Embryonic facial prominence (tissue), 1 donor: ENCODE results near the gene GKN2.
A peak's percentile ranks its signal among the peaks of the same experiment; 100 is the strongest.
"Not testable (repeated sequence)": the region's sequence is repeated elsewhere in the genome, so short reads cannot be mapped to it uniquely, and the experiment has no call there.

Experiments
- DNase-seq: peaks from one replicate; pipeline ENCODE4 v3.0.0-alpha.2; 2016; ENCODE audit errors: extremely low spot score

GKN2 gene

DNA sequence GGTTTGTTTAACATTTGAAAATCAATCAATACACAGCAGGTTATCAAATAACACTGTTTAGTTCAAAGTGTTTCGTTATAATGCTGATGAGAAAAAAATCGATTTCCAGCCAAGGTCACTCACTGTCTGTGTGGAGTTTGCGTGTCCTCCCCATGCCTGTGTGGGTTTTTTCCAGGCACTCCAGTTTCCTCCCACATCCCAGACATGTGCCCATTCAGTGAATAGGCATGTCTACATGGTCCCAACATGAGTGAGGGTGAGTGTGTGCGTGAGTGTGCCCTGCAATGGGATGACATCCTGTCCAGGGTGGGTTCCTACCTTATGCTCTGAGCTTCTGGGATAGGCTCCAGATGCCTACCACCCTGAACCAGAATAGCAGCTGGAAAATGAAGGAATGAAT lies 8.7 kb upstream of the GKN2 start:
- DNase-seq = no peak

DNA sequence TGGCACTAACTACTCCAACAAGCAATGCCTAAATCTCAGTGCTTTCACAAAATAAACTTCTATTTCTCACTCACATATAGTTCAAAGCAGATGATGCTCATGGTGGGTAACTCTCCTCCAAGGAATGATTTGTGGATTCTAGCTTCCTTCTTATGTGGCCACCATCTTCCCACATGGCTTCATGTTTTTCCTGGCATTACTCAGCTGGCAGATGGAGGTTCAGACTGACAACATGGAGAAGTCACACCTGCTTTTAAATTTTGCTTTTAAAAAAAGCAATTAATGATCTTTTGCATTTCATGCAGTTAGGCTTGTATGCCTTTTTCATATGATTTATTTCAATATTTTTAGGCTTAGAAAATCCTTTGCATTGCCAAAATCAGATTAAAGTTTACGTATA lies 6.3 kb upstream of the GKN2 start:
- DNase-seq = no peak

DNA sequence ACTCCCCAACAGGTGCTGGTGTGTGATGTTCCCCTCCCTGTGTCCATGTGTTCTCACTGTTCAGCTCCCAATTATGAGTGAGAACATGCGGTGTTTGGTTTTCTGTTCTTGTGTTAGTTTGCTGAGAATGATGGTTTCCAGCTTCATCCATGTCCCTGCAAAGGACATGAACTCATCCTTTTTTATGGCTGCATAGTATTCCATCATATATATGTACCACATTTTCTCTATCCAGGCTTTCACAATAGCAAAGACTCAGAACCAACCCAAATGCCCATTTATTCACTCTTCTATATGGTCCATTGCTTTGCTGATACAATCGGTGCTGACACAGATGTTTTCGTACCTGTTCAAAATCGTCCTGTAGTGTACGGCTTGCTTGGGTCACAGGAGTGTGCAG lies 2.7 kb upstream of the GKN2 start:
- not testable (repeated sequence) for DNase-seq

DNA sequence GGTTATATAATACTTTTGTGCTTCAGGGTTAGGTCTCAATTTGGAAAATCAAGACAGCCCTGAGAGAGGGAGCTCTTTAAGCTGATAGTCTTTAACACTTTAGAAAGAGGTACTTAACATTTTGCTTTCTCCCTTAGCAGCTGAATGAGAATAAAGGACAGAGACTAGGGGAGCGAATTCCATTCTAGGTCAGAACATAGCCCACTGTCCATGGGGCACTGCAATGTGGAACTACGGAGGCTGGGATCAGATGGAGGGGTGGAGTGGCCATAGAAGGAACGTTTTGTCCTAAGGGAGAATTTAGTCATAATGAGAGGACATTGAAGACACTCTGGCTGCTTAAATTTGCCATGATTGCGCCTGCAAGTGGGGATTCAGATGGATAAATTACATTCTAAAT lies 794 bp downstream of the GKN2 start:
- no peak for DNase-seq

DNA sequence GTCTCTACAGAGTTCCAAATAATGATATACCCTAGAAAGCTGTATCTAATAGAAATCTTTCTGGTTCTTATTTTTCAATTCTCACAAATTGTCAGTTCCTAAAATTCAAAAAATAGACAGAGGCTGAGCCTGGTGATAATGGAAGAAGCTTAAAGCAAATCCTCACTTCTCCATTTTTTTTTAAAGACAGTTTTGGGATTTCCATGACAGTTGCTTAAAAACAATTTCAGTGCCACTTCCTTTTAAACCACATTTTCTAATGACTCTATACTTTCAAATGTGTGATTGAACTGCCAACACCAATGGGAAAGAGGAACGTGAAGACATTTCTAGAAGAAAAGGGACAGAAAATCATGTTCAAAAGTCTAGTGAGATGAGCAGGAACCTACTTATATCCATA lies 4.0 kb downstream of the GKN2 start:
- DNase-seq = no peak

DNA sequence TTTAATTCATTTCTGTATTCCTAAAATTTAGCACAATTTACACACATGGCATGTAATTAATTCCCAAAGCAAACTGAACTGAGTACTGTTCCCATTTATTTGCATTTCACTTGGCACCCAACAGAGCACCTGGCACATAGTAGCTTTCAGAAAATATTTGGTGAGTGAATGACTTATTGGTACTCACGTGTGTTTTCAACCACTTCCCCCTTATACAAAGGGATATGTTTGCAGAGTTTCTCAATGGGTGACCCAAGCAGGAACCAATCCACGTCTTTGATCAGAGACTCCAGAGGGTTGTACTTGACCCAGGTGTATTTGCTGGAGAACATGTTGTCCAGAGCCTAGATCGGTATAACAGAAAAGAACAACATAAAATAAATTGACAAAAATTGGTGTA lies 6.6 kb downstream of the GKN2 start:
- no peak for DNase-seq

DNA sequence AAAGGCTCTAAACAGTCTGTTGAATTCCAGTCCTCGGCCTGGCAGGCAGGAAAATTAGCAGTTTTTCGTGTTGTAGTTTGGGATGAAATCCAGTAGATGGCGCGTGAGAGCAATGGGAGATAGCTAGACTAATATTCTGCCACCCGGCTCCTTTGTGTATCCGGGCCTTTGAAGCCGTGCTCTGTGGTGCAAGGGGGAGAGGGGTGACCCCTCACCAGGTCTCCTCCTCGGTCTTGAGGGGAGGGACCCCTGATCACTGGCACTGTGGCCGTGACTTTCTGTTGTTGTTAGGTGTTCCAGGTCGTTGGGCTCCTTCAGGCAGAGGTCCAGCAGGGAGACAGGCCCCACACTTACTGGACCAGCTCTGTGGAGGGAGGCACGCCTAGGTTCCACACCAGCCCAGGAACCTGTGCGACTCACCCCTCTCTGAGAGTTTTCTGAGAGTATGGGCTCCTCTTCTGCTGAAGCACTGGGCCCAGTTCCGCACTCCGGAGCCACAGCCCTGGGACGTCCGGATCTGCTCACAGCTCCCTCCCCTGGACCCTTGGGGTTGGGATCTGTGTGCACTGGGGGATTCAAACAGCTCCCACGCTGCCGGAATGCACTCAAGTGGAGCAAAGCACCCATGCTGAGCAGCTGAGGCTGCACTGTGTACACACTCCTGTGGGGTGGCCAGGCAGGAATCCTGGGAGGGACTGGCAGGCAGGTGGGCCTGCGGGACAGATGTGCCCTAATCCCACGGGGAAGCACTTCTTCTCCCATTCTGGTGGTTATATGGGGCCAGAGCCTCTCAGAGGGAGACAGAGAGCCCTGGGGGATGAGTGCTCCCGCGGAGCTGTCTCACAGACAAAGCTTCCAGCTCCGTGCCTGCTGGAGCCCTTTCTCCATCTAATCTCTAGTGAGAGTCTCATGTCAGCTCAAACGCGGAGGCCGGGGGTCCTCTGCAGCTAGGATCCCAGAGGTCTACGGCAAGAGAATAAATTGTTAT lies 8.8 kb downstream of the GKN2 start:
- DNase-seq = peak; percentile 49

DNA sequence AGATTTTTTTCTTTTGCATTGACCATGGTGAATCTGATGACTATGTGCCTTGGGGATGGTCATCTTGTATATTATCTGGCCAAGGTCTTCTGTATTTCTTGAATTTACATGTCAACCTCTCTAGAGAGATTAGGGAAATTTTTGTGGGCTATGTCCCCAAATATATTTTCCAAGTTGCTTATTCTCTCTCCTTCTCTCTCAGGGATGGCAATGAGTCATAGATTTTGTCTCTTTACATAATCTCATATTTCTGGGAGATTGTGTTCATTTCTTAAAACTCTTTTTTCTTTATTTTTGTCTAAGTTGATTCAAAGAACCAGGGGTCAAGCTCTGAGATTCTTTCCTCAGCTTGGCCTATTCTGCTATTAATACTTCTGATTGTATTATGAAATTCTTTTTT lies 9.9 kb downstream of the GKN2 start:
- no peak for DNase-seq

DNA sequence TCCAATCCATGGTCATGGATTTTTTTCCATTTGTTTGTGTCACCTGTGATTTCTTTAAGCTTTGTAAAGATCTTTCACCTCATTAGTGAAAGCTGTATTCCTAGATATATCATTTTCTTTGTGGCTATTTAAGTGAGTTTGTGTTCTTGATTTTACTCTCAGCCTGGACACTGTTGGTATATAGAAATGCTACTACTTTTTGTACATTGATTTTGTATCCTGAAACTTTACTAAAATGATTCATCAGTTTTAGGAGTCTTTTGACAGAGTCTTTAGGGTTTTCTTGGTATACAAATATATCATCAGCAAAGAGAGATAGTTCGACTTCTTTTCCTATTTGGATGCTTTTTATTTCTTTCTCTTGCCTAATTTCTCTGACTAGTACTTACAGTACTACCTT lies 12.3 kb downstream of the GKN2 start:
- DNase-seq = no peak

DNA sequence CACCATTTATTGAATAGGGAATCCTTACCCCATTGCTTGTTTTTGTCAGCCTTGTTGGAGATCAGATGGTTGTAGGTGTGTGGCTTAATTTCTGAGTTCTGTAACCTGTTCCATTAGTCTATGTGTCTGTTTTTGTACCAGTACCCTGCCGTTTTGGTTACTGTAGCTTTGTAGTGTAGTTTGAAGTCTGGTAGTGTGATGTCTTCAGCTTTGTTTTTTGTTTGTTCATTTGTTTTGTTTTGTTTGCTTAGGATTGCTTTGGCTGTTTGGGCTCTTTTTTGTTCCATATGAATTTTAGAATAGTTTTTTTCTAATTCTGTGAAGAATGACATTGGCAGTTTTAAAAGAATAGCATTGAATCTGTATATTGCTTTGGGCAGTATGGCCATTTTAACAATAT lies 12.7 kb downstream of the GKN2 start:
- DNase-seq = no peak

DNA sequence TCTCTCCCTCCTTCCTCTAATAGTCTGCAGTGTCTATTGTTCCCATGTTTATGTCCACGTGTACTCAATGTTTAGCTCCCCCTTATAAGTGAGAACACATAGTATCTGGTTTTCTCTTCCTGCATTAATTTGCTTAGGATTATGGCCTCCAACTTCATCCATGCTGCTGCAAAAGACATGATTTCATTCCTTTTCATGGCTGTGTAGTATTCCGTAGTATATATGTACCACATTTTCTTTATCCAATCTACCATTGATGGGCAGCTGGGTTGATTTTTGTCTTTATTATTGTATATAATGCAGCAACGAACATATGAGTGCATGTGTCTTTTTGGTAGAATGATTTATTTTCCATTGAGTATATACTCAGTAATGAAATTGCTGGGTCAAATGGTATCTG lies 13.8 kb downstream of the GKN2 start:
- no peak for DNase-seq

DNA sequence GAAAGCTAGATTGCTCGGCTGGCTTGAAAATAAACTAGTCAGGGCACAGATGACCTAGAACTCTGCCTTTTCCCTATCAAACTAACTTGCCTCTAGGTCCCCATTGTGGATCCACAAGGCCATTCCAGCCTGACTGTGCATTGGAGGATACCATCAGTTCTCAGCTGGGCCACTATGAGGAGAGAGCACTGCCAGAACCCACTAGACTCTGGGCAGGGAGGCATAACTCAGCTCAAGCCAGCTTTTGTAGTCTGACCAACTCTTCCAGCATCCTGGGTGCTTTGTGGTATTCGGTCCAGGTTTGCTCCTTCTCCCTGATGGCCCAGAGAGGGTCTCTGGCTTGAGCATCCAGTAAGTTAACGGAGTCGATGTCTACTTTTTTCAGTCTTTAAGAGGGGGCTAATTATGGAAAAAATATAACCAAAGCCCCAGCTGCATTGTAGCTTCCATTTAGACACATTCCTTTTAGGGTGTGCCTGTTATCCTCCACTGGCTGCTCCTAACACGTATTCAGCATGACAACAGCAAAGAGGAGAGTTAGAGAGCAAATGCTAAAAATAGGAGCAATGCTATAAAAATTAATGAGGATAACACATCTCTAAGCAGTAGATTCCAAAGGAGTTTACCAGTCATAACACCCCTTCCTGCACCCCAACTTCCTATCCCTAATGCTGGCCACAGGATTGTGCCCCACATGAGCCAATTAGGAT lies 15.2 kb downstream of the GKN2 start:
- no peak for DNase-seq

DNA sequence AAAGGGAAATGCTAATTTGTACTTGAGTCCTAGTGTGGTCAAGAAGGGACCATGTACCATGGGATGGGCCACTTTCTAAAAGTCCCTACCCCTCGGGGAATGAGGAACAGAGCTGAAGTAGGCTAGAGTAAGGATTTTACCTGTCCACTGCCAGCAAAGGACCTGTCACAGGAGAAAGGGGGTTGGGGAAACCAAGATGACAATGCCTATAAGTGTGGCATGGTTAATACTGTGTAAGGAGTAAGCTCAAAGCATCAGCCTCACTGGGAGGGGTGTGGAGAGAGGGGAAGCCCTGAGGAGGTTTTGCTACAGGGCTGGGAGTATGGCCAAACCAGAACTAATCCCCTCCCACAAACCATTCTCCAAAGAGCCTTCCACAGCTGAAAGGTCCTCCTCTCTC lies 15.8 kb downstream of the GKN2 start:
- no peak for DNase-seq

DNA sequence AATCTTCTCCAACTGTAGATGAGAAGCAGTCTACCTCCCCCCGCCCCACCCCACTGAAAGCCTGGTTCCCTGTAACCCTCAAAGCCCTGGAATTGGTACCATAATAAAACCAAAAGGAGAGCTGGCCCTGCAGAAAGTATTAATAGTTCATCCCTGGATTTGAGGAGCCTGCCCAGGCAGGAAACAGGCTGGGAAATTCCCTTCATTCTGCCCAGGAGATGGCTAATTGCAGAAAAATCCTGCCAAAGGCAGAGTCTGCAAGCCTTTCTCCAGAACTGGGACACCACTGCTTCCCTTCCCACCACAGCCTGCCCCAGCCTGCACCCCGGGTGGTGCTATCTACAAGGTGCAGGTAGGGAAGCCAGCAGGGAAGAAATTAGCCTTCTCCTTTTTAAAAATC lies 16.3 kb downstream of the GKN2 start:
- DNase-seq = no peak

DNA sequence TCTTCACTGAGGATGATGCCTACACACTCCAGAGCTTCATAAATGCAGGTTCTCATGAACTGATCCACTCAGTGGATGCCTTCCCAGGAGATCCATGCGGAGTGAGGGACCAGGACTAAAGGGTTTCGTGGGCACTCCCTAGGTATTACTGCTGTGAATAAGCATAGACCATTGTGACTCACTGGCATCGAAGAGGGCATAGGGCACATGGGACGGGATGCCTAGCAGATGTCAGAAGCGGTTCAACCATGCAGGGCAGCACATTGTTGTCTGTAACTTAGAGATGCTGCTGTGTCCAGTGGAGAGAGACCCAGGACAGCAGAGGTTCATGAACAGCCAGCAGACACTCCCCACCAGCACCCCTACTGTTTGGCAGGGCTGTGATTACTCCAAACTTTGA lies 17.2 kb downstream of the GKN2 start:
- DNase-seq = no peak

DNA sequence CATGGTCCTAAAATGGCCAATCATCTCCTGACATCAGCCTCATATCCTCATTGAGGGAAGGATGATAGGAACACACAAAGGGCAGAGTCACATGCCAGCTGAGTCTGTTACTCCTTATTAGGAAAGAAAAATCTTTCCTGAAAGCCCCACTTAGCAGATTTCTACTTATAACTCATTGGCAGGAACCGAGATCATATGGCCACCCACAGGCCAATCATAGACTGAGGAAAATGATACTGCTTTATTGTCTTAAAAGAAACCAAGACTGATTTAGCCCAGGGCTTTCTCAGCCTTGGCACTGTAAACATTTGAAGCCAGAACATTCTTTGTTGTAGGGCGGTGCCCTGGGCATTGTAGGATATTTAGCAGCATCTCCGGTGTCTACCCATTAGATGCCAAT lies 18.7 kb downstream of the GKN2 start:
- no peak for DNase-seq

DNA sequence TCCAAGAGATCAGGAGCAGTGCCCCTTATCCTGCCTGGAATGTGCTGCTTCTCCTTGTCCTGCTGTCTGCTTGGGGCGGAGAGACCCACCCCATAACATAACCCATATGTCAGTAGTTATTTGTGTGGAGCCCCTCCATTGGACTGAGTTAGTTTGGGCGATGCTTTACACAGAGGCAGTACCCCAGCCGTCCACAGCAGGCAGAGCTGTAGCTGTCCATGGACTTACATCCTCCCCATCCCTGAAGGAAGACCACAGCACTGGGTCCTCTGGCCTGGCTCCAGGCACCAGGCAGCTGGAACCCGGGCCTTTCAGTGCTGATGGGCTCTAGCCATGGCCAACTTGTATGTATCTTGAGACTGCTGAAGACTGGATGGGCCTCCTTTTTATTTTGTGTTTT lies 20.3 kb downstream of the GKN2 start:
- DNase-seq = no peak

DNA sequence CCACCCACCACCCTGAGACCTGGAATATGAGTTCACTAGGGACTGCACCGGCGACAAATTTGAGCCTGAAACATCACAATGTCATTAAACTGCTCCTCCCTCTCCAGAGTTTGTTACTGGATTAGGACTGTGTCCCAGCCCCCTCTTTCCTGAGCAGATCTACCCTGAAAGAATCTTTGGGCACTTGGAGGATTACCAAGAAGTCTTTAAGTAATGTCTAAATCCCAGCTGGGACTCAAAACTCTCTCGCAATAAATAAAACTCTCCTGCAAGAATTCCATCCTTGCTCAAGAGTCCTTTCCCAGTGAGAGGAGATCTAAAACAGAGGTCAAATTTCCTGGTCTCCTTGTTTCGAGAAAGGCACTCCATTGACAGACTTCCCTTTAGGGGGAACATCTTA lies 20.9 kb downstream of the GKN2 start:
- DNase-seq = no peak

DNA sequence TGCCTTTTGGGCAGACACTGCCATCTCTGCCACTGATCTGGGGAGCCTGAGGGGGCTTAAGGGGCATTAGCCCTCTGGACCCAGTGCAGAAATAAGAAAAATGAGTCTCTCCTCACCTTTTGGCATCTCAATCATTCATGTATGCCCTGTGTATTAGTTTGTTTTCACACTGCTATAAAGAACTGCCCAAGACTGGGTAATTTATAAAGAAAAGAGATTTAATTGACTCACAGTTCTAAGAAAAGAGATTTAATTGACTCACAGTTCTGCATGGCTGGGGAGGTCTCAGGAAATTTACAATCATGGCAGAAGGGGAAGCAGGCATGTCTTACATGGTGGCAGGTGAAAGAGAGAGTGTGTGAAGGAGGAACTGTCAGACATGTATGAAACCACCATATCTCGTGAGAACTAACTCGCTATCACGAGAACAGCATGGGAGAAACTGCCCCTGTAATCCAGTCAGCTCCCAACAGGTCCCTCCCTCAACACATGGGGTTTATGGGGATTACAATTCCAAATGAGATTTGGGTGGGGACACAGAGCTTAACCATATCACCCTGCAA lies 21.5 kb downstream of the GKN2 start:
- DNase-seq = no peak

DNA sequence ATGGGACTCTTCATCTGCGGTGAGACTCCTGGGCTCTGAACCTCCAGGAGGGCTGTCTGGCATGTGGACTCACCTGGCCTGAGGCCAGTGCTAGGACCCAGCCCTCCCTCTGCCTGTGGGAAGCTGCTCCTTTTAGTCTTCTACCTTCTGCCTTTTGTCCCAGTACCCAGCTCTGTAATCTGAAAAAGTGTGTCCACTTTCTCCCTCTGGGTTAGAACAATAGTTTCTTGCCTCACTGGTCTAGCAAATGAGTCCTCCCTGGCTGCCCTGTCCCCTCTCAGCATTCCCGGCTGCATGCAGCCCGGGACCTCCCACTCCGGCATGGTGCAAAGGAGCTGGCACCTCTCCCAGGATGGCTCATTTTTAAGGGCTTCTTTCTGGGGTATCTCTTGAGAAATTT lies 25.9 kb downstream of the GKN2 start:
- DNase-seq = no peak

DNA sequence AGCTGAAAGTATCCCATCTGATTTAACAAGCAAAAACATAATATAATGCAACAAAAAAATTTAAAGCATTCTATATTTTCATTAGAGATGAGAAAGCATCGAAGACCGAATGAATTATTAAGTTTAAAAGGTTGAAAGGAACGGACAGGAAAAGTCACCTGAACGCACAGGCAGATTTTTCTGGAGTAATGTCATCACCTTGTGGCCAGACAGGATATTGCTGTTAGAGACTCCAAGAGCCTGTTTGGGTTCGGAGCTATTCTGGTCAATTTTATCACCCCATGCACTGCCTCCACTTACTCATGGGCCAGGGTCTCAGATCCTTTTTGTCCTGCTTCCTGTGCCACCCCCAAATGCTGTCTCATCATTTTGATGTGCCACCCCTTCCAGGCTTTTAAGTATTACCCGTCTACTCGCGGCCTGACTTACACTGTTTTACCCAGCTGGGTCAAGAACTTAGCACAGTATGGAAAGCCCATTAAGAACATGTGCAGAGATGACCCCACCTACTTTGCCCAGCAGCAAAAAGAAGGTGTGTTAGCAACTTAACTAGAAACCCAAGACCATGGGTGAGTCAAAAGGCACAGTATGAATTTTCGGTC lies 27.3 kb downstream of the GKN2 start:
- DNase-seq = no peak

DNA sequence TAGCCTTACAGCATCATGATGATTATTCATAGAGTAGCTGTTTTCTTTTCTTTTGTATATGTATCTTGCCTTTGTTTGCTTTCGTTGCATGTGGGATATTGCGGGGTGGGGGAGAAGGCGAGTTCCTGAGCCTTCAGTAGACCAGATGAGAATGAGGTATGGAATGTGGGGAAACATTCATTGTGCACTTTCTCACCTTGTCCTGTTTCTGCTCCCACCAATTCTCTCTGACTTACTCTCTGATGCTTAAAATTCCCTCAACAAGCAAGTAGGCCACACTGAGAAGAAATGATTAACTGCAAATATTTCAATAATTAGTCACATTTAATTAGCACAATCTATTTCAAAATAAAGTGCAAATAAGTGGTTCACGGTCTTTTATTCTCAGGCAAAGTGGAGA lies 31.0 kb downstream of the GKN2 start:
- DNase-seq = no peak
